UCSD-AML1 (cell line): Measurements from ENCODE around the gene SPPL2C.

ENCODE experiments used
- DNase-seq: peaks from one replicate; lab custom pipeline; 2025; ENCODE audit not compliant: unreplicated experiment; lab: John Stamatoyannopoulos, UW

SPPL2C gene, protein sequence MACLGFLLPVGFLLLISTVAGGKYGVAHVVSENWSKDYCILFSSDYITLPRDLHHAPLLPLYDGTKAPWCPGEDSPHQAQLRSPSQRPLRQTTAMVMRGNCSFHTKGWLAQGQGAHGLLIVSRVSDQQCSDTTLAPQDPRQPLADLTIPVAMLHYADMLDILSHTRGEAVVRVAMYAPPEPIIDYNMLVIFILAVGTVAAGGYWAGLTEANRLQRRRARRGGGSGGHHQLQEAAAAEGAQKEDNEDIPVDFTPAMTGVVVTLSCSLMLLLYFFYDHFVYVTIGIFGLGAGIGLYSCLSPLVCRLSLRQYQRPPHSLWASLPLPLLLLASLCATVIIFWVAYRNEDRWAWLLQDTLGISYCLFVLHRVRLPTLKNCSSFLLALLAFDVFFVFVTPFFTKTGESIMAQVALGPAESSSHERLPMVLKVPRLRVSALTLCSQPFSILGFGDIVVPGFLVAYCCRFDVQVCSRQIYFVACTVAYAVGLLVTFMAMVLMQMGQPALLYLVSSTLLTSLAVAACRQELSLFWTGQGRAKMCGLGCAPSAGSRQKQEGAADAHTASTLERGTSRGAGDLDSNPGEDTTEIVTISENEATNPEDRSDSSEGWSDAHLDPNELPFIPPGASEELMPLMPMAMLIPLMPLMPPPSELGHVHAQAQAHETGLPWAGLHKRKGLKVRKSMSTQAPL

DNA sequence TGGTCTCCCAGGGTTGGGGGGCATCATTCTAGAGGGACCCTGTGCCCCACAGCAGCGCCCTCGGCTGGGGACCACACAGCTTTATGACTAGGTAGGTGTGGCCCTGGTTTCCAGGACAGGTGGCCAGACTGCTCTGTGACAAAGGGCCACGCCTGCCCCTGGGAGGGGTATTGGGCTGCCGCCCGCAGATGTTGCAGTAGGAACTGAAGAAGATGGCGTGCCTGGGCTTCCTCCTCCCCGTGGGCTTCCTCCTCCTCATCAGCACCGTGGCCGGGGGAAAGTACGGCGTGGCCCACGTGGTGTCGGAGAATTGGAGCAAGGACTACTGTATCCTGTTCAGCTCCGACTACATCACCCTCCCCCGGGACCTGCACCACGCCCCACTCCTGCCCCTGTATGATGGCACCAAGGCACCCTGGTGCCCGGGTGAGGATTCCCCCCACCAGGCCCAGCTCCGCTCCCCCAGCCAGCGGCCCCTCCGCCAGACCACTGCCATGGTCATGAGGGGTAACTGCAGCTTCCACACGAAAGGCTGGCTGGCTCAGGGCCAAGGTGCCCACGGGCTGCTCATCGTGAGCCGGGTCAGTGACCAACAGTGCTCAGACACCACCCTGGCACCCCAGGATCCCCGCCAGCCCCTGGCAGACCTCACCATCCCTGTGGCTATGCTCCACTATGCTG lies at the start of gene SPPL2C:
Gene SPPL2C (plus strand): TSS at position 187 of the 681 bp plus-strand sequence. CDS start 26 bp downstream, at position 213.
- DNase-seq: no peak

DNA sequence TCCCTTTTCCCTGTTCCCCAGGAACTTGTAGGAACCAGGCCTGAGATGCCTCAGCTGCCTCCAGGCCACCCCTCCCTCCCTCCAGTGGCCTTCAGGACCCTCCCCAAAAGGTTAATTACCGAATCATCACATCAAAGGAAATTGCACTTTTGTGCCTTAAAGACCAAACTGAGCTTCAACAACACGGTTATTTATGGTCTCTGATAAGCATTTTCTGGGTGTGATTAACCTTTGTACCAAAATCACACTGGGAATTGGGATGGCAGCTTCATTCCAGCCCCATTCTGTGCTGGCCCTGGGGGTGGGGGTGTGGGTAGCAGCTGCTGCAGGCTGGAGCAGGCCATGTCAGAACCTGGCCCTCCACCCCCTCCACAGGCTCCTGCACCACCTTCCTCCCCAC lies 43.9 kb upstream of the SPPL2C start:
- no peak for DNase-seq

DNA sequence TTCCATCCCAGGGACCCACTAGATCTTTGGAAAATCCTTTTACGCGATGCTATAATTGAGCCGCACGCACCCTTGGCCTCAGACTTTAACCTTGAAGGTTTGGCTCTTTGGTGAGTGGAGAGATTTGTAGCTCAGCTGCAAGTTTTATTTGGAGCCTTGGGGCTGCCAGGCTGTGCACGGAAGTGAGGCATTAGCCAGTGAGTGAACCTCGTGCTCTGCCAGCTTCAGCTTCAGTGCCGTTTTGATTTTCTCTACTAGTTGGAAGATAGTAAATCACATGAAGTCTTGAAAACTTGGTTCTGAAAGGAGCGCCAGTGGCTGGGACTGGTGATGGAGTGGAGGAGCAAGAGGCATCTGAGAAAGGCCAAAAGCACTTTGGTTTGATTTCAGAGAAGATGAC lies 43.3 kb upstream of the SPPL2C start:
- no peak for DNase-seq

DNA sequence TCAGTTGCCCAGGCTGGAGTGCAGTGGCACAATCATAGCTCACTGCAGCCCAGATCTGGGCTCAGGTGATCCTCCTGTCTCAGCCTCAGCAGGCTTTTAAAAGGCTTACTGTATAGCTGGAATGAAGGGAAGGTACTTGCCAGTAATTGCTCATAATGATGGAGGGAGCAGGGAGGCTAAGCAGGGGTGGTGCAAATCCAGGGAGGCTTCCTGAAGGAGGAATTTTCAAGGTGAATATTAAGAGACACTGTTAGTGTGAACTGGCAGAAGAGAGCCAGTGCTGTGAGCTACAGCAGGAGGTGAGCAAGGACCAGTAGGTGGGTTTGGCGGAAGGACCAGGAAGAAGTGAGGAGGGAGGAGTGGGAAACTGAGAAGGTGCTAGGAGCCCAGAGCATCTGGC lies 35.8 kb upstream of the SPPL2C start:
- DNase-seq: no peak

DNA sequence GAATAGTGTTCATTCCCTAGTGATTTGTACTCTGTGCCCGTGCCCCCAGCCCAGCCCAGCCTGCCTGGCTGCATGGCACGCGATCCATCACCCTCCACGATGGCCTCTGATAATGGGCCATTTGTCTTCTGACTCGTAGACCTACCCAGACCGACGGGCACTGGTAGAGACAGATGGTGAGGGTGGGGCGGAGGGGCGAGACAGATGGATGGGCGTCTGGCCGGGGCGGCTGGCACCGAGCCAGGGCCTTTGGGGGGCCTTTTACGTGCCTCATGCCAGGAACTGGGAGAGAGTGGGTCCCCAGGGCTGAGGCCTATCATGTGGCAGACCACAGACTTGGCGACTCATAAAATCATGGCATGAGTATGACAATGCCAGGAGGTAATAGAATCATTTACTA lies 35.2 kb upstream of the SPPL2C start:
- DNase-seq: no peak

DNA sequence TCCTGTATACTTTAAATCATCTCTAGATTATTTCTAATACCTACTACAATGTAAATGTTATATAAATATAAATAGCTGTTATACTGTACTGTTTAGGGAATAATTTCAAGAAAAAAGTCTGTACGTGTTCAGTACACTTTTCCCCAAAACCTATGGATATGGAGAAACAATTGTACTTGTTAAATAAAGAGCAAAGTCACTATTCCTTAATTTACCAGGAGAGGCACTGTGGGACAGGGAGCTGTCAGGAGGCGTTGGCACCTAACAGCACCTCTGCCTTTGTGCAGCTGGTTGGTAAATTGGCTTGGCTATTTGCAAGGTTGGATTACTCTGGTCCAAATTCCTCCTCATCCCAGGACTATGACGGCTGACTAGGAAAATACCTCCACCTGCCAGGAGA lies 32.6 kb upstream of the SPPL2C start:
- DNase-seq: no peak

DNA sequence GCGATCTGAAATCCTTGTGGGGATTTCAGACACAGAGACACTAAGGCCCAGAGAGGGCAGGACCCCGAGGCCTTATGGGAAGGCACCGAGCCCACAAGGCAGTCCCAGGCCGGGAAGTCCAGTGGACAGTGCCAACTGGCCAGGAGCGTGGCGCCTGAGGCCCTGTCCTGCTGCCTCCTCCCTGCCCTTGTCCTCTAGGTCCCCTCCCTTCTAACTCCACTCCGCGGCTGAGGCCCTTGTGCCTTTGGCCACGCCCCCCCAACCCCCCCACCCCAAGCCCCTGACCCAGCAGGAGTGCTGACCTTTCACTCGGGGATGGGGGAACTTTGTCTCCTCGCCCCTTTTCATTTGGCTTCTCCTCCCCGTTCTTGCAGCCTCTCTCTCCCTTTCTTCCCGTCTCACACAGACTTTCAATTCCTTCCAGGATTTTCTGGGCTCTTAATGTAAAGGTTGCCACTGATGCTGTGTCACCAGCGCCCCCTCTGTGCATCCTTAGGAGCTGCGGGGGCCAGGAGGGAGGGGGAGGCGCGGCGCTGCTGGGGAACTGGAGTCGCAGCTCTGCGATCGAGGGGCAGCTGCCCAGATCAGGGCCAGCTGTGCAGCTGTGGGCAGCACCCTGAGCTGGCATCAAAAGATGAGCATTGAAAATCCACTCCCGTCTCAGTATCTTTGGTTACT lies 31.5 kb upstream of the SPPL2C start:
- DNase-seq: no peak

DNA sequence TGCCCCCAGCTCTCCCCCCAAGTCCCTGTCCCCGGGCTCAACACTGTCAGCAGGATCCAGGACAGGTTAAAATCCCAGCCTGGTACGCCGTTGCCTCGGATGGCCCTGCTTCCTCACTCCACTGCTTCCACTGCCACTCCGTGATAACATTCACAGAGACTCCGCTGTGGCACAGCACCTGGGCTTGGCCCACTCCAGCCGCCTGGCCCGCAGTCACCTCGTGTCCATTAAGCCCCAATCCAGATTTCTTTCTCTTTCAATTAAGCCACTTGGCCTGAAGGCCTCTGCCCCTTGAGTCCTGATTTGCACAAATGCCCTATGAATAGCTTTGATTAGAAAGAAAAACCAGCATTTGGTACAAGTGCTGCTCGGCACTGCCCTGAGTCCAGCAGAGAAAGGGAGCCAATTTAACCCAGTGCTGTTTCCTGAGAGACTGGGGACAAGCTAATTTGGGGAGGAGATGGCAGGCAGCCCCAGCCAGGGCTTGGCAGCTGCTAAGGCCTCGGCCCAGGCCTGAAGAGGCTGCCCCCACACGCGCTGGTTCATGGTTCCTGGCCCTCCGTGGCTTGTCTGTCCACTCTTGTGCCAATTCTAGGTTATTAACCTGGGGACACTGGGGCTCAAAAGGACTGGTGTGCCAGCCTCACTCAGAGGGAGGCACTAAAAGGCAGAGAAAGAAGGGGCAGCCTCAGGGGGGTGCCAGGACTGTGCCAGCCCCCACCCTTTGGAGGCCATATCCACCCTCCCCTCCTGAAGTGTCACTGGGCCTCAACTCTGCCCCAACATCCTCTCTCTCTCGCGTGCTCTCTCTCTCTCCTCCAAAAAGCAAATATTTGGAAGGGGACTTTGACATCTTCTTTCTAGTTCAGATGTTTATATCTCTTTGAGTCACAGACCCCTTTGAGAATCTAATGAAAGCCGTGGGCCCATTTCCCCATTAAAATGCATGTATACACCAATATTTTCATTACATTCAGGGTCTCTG lies 29.8 kb upstream of the SPPL2C start:
- no peak for DNase-seq

DNA sequence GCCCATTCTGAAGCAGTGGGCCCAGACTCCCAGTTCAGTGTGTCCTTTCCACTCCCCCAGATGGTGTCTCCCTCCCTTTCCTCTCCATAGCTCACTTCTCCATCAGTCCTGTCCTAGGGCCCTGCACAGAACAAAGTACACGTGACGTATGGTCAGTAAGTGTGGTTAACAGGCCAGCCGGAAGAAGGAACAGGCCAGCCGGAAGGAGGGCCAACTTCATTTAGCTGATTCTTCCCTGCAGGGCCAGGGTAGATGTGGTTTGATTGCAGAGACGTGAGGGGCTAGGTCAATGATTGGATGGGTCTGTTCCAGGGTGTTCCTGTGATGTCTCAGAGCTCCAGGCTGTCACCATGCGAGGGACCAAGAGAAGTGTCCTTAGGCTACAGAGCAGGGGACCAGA lies 28.9 kb upstream of the SPPL2C start:
- DNase-seq: no peak

DNA sequence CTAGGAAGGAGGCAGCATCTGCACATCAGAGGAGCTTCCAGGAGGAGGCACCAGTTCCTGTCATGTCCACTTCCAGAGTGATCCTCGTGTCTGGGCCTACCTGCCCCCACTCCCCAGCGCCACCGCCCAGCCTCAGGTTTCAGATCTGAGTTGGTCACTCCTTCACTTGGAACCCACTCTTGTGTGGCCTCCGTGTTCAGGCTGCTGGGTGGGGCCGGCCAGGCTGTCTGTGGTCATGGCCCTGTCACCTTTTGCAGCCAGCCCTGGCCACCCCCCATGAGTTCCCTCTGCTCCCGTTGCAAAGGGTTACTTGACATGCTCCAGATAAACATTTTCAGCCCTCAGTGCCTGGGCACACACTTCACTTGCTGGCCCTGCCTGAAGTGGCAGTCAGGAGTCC lies 26.6 kb upstream of the SPPL2C start:
- no peak for DNase-seq

DNA sequence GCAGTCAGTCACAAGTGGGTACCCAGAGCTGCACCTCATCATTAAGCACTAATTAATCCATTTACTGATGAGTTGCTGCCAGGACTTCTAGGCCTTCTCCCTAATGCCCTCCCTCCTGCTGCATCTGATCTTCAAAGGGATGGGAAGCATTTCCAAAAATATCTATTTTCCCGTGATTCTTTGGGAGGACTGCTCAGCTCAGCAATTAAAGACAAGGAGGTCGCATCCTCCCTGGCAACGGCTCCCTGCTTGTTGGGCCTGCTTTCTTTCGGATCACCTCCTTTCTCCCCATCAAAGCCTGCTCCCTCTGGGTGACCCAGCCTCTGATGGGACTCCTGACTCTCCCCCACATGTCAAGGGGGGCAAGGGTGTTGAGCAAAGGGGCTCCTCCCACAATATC lies 26.0 kb upstream of the SPPL2C start:
- DNase-seq: no peak

DNA sequence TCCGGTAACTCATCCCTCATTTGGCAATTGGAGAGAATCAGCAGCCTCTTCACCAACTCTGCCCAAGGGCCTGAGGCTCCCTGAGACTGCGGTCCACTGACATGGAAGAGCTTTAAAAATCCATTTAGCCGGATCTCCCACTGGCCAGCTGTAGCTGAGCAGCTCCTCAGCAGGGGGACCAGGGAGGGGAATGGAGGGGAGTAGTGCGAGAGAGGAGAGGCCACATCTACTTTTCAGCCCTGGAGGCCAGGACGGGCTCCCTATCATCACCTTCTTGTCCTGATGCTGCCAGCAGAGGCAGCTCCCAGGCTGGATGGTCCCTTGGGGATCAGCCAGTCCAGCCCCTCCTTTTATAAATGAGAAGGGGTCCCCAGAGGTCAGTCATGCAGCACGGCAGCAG lies 25.0 kb upstream of the SPPL2C start:
- DNase-seq: no peak

DNA sequence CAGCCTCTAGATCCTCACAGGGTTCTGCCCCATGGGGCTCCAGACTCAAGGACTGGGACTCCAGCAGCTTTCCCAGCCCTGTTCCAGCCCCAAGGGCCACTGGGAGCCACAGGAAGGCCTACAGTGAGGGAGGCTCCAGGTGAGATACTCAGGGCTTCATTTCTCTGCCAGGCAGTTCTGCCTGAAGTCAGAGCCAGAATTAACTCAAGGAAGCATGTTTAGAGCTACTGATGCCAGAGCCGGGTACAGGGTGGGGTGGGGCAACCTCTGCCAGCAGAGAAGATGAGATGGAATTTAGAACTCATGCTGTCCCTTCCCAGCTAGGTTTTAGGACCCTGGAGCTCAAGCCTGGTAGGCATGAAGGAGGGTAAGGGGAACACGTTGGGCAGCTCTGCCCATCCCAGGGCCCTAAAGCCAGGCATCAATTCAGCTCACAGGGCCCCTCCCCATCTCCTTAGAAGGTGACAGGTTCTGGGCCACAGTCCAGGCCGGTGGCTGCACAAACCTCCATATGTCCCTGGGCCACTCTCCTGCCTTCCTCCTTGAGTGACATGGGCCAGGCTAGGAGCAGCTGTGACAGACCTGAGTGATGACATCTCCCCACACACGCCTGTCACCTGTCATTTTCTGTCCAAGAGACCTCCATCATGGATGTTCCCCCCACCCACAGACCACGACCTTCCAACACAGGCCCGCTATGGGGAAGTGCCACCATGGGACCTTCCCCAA lies 24.5 kb upstream of the SPPL2C start:
- no peak for DNase-seq

DNA sequence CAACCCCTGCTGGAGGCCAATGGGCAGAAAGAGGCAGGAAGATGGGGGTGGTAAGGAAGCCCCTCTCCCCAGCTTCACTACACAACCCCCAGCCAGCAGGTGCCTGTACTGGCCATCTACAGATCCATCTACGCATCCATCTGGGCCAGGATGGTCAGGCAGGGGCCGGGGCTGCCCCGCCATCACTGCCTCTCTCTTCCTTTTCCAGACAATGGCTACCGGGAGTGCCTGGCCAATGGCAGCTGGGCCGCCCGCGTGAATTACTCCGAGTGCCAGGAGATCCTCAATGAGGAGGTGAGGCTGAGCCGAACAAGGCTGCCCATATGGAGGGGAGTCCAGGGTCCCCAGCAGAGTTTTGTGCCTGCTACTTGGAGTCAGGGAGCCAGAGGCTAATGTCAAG lies 23.5 kb upstream of the SPPL2C start:
- no peak for DNase-seq

DNA sequence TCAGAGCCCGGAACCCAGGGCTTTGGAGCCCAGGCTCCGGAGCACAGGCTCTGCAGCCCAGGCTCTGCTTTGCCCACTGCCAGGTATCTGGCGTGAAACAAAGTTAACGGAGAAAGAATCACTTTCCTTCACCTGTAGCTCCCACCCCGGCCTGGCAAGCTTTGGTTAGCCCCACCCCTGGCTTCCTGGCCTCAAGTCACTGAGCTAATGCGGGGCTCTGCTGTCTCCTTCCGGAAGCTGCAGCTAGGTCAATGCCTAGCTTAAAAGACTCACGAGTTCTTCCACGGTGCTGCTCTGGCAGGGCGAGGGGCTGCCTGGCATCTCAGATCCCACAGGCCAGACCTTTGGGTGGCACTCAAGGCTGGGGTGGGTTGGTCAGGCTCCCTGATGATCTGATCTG lies 21.1 kb upstream of the SPPL2C start:
- no peak for DNase-seq

DNA sequence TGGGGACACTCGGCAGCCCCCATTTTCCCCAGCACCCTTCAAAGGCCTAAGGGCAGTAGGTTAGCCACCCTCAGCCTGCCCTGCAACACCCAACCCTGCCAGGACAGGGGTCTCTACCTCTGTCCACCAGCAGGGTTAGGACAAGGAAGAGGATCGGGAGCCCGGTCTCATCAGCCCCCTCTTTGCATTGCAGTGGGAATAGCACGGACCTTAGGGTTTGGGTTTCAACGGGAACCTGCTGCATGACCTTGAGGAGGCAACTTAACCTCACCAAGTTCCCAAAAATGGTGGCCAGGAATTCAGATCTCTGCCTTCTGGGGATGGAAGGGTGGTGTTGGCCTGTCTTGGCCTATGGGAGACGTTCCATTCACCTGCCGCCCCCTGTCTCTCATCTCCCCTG lies 20.2 kb upstream of the SPPL2C start:
- DNase-seq: no peak

DNA sequence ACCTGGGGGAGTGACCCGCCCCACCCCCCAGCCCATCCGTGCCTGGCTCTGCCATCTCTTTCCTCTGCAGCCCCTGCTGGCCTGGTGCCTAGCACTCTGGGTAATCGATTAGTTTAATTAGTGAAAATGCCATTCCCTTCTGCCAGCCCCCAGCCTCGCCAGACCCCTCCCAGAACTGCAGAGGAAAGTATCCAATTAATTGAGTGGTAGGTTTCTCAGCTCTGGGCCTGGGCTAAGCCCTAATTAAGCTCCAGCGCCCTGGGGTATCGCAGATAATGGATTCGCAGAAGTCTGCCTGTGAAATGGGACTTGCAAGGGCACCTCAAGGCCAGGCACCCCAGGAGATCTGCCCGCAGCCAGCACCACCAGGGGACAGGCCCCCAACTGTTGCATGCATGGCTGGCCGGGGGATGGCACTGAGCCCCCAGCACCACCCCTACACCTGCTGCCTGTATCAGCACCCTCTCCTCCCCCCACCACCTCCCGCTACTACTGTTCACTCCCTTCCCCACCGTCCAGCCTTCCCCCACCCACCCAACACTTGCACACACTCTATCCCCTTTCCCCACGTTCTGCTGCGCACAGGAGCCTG lies 19.7 kb upstream of the SPPL2C start:
- no peak for DNase-seq

DNA sequence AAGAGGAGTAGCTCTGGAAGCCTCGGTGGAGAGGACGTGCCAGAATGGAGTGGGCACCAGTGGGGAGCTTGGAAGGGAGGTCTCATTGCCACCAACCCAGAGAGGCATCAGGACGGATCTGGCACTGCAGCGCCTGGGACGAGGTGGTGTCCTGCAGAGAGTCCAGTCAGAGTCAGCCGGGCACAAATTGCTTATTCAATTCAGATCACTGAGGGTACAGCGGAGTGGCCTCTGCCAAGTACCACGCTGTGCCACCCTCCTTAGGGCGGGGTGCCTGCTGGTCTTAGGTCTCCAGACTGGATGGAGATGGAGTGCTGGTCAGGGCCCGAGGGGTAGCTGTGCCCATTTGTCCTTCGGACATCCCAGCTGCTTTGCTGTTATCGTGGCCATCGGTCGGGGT lies 18.9 kb upstream of the SPPL2C start:
- no peak for DNase-seq

DNA sequence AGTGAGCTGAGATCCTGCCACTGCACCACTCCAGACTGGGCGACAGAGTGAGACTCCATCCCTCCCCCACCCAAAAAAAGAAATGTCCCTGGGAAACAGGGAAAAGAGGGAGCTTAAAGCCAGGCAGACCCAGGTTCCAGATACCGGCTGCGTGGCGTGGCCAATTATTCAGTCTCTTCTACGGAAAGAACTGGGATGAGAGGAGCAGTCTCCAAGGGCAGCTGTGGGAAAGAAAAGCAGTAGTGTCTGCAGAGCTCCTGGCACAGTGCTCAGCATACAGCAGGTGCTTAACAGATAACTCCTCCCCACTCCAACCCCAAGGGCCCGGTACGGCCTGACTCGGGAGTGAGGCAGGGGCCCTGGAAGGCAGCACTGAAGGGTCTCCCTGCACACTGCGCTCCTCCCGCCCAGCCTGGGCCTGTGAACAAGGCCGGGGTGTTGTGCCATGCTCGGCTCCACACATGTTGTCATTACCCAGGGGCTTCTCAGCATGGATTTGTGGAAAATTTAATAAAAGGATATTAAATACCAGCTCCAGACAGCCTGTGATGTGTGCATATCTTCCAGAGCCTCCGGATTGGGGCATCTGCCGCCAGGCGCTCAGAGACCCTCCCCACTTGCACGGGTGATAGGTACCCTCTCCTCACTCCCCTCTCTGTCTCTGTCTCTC lies 17.6 kb upstream of the SPPL2C start:
- no peak for DNase-seq
